GM19043 (cell line): ENCODE results near the gene HOXC12.

Experiments
- ATAC-seq: cut with Tn5 transposase; IDR thresholded peaks from one replicate; pipeline ENCODE4 v1.9.1; 2021; ENCODE audit warnings: low read depth; ENCODE audit not compliant: unreplicated experiment

The HOXC12 gene

GRCh38 chr12:53939141-53940108 lies 15.3 kb upstream of the HOXC12 start:
- ATAC-seq: no peak

GRCh38 chr12:53940443-53941014 lies 14.2 kb upstream of the HOXC12 start:
- no peak for ATAC-seq

- no peak for ATAC-seq
Measured at GRCh38 chr12:53941187-53941586, 13.5 kb upstream of the HOXC12 start.

GRCh38 chr12:53941750-53942149 lies 13.0 kb upstream of the HOXC12 start:
- no peak for ATAC-seq

GRCh38 chr12:53942467-53942997 lies 12.2 kb upstream of the HOXC12 start:
- no peak for ATAC-seq

GRCh38 chr12:53944209-53944608 lies 10.5 kb upstream of the HOXC12 start:
- ATAC-seq: no peak

- no peak for ATAC-seq
Measured at GRCh38 chr12:53944907-53945847, 9.5 kb upstream of the HOXC12 start.

GRCh38 chr12:53947743-53948142 lies 7.0 kb upstream of the HOXC12 start:
- no peak for ATAC-seq

- no peak for ATAC-seq
Measured at GRCh38 chr12:53948650-53949593, 5.8 kb upstream of the HOXC12 start.

GRCh38 chr12:53949631-53950436 lies 4.9 kb upstream of the HOXC12 start:
- ATAC-seq: no peak

GRCh38 chr12:53950437-53950773 lies 4.3 kb upstream of the HOXC12 start:
- no peak for ATAC-seq

GRCh38 chr12:53950789-53951576 lies 3.7 kb upstream of the HOXC12 start:
- no peak for ATAC-seq

- no peak for ATAC-seq
Measured at GRCh38 chr12:53951577-53952334, 2.9 kb upstream of the HOXC12 start.

GRCh38 chr12:53952335-53952694 lies 2.4 kb upstream of the HOXC12 start:
- no peak for ATAC-seq

GRCh38 chr12:53952871-53953734 lies 1.6 kb upstream of the HOXC12 start:
- ATAC-seq: no peak
